Pancreas (tissue), 10 donors: ENCODE measurements around the gene XYLT1. TPM values are rescaled to one million over a fixed set of nuclear protein-coding genes. Genes with fewer than 3 reads are reported as not detected.
"Not testable (repeated sequence)": the region's sequence is repeated elsewhere in the genome, so short reads cannot be mapped to it uniquely, and the experiment has no call there.

Source experiments
- ATAC-seq, 4 donors: fragments of 200-7000 bp; cut with Tn5 transposase; one replicate each; pipeline versions ENCODE4 v1.8.0 to v1.9.1; 2020; ENCODE audit warnings: mild to moderate bottlenecking in 4 of 4, moderate library complexity in 4 of 4
- DNase-seq, 6 donors: peaks; one replicate each; pipeline ENCODE4 v3.0.0-alpha.2; 2020
- FAIRE-seq: peaks from 2 replicates; lab custom pipeline; 2012; peaks lifted over from hg19 to GRCh38; lab: Jason Lieb, UNC
- H3K27ac ChIP-seq, 4 donors: fragments of 200-600 bp; sonication (generic); 1 replicate in 3 of 4; 2 replicates in 1 of 4; pipeline versions ENCODE4 v1.5.0 to v1.8.0; 2020
- H3K27me3 ChIP-seq, 4 donors: fragments of 200-600 bp; one replicate each; pipeline ENCODE4 v1.8.0; 2021
- H3K36me3 ChIP-seq, 3 donors: fragments of 200-600 bp; sonication (generic) in 1 of 3; one replicate each; pipeline versions ENCODE4 v1.5.0 to v1.8.0; 2020 to 2021
- H3K4me1 ChIP-seq, 3 donors: fragments of 200-600 bp; one replicate each; pipeline ENCODE4 v1.8.0; 2021
- H3K4me3 ChIP-seq, 4 donors: fragments of 200-600 bp; sonication (generic) in 2 of 4; one replicate each; pipeline versions ENCODE4 v1.5.0 to v1.8.0; 2020 to 2021
- H3K9me3 ChIP-seq, 4 donors: fragments of 200-600 bp; one replicate each; pipeline ENCODE4 v1.8.0; 2021
- CTCF ChIP-seq, 4 donors: fragments of 200-600 bp; sonication (generic) in 3 of 4; IDR thresholded peaks; one replicate each; pipeline versions ENCODE4 v1.5.0 to v1.8.0; 2021; ENCODE audit warnings: antibody characterized with exemption in 4 of 4
- WGBS, 2 donors: extraction: QIAGEN DNeasy Blood & Tissue Kit; methylation state at CpG; one replicate each; pipeline ENCODE4 v1.1.7; 2013; 5-methylcytosine and 5-hydroxymethylcytosine counted together
- intact Hi-C, 3 donors: fragments of 100-400 bp; cut with DNase I; formaldehyde crosslinking; loops; one replicate each; pipeline versions ENCODE4 v1.11.1 to v1.14.2; 2022
- polyA plus RNA-seq, 2 donors: library from polyadenylated mRNA; stranded (reverse); fragments of 200-250 nt; gene quantifications; one replicate each; pipeline ENCODE4 v1.2.3, GENCODE V29; 2013
- total RNA-seq, 6 donors: library from RNA; stranded (reverse); fragmentation: NEBNext Ultra II Directional in 4 of 6; extraction: Animal tissue kit (Norgen Biotek cat#: 25700) in 4 of 6; gene quantifications; one replicate each; pipeline versions ENCODE4 v1.2.1 to v1.2.4, GENCODE V29; 2021 to 2023
- donor health status: healthy with polysubstance abuse.
- donor health status: DM: no; HTN: no; CAD: no; lungs with moderate emphysema.
- donor health status: DM: no; HTN: no; CAD: no.
- donor health status: control.
- donor health status: control.
- donor health status: Bipolar disorder and iron deficiency.
- donor health status: DM: yes; HTN: yes; CAD: no.
- donor health status: DM: no; HTN: no; CAD: no.
- donor health status: DM: no; HTN: no; CAD: no.
- donor health status: DM: yes; HTN: yes; CAD: no.

XYLT1 gene
- total and polyA plus RNA-seq, 8 donors: 1.6 to 8.2 (median 4.6) TPM

GRCh38 chr16:17309510-17309909 lies 161.2 kb downstream of the XYLT1 start:
- H3K27ac ChIP-seq: no peak overlapping the region
- H3K9me3 ChIP-seq: no peaks in the 10 kb centered on the region
- FAIRE-seq: no peak
- no peak for TF ChIP-seq CTCF (IDR thresholded peaks at IDR 0.05)
- H3K4me3 ChIP-seq: no peak overlapping the region
- intact Hi-C loops: no loop called here
- ATAC-seq: no peak
- peaks cover 21 to 29% (median 26%) of the 10 kb centered on the region in 3 donors for H3K4me1 ChIP-seq
- H3K36me3 ChIP-seq: no peaks in the 10 kb centered on the region
- no peak for DNase-seq
- 89 to 98% methylated on average over 3 of the region's 3 CpGs for WGBS, 2 donors
- no peaks in the 10 kb centered on the region for H3K27me3 ChIP-seq

GRCh38 chr16:17308186-17308585 lies 162.6 kb downstream of the XYLT1 start:
- H3K4me3 ChIP-seq: no peak overlapping the region

GRCh38 chr16:17307504-17307903 lies 163.3 kb downstream of the XYLT1 start:
- 43 to 49% methylated on average over 1 of the region's 1 CpG for WGBS, 2 donors
- no peak for DNase-seq
- Histone ChIP-seq H3K27ac (peak overlapping the region in 1 of 4 donors; percentile 35), H3K4me1 (peaks cover 38 to 42% (median 41%) of the 10 kb centered on the region in 3 donors), H3K4me3 (no peak overlapping the region), H3K9me3 (no peaks in the 10 kb centered on the region), H3K27me3 (no peaks in the 10 kb centered on the region), H3K36me3 (no peaks in the 10 kb centered on the region)
- no peak for TF ChIP-seq CTCF (IDR thresholded peaks at IDR 0.05)
- no peak for ATAC-seq
- intact Hi-C loops: no loop called here
- FAIRE-seq: no peak

More at GRCh38 chr16:17308186-17308585, 162.6 kb downstream of the XYLT1 start:
- no peak for DNase-seq
- H3K4me1 ChIP-seq: peaks cover 31 to 38% (median 38%) of the 10 kb centered on the region in 3 donors
- no peaks in the 10 kb centered on the region for H3K36me3 ChIP-seq
- no peak for ATAC-seq
- no peaks in the 10 kb centered on the region for H3K27me3 ChIP-seq
- WGBS, 2 donors: 90 to 100% methylated on average over 2 of the region's 2 CpGs
- TF ChIP-seq CTCF (IDR thresholded peaks at IDR 0.05): no peak
- intact Hi-C loops: no loop called here
- FAIRE-seq: no peak
- H3K27ac ChIP-seq: no peak overlapping the region
- H3K9me3 ChIP-seq: no peaks in the 10 kb centered on the region

DNA sequence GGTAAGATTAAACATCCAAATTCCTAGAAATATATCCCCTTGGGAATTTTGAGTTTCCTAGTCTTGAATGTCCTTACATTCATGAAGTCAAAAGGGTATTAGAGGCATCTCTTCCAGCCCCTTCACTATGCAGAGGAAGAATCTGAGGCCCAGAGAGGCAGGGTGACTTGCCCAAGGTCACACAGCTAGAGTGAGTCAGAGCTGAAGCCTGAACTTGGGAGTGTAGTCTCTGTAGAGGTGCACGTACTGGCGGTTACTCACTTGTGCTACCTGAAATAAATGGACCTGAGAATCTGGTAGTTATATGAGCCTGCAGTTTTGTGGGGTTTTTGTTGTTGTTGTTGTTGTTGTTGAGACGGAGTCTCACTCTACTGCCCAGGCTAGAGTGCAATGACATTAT lies 164.0 kb downstream of the XYLT1 start:
- no peaks in the 10 kb centered on the region for H3K9me3 ChIP-seq
- no peaks in the 10 kb centered on the region for H3K36me3 ChIP-seq
- no peak overlapping the region for H3K4me3 ChIP-seq
- ATAC-seq: no peak
- H3K27ac ChIP-seq: peak overlapping the region in 1 of 4 donors; percentile 35
- no peaks in the 10 kb centered on the region for H3K27me3 ChIP-seq
- no peak for TF ChIP-seq CTCF (IDR thresholded peaks at IDR 0.05)
- DNase-seq: no peak
- intact Hi-C loops: no loop called here
- 80 to 88% methylated on average over 3 of the region's 3 CpGs for WGBS, 2 donors
- no peak for FAIRE-seq
- peaks cover 44 to 49% (median 48%) of the 10 kb centered on the region in 3 donors for H3K4me1 ChIP-seq

GRCh38 chr16:17306211-17306610 lies 164.5 kb downstream of the XYLT1 start:
- H3K4me3 ChIP-seq, ATAC-seq, H3K27me3 ChIP-seq, intact Hi-C loops, H3K9me3 ChIP-seq, H3K36me3 ChIP-seq, FAIRE-seq: not testable (repeated sequence)
- DNase-seq: peak in 1 of 6 donors; percentile 15
- WGBS, 2 donors: 69 to 74% methylated on average over 9 of the region's 9 CpGs
- Histone ChIP-seq H3K27ac (peak overlapping the region; percentile 70 to 95 (median 86)), H3K4me1 (peaks cover 49 to 54% (median 54%) of the 10 kb centered on the region in 3 donors)
